H9 (cell line): ENCODE data around the gene OPA3. TPM values are rescaled to one million over a fixed set of nuclear protein-coding genes. Genes with fewer than 3 reads are reported as not detected.

ENCODE experiments used
- DNase-seq: peaks from one replicate; pipeline ENCODE4 v3.0.0-alpha.2; 2017
- H2AFZ ChIP-seq: one replicate; pipeline ENCODE4 v1.6.1; 2013; ENCODE audit warnings: mild to moderate bottlenecking, low read length, control low read depth, moderate library complexity
- H2AK5ac ChIP-seq: 2 replicates; pipeline ENCODE4 v1.6.1; 2013; ENCODE audit warnings: low read length, control low read depth, mixed read lengths; ENCODE audit not compliant: insufficient read length
- H2BK120ac ChIP-seq: one replicate; pipeline ENCODE4 v1.6.1; 2013; ENCODE audit warnings: low read depth, mild to moderate bottlenecking, low read length, control low read depth, inconsistent platforms; ENCODE audit not compliant: poor library complexity, severe bottlenecking
- H2BK12ac ChIP-seq: 2 replicates; pipeline ENCODE4 v1.6.1; 2013; ENCODE audit warnings: low read length, control low read depth, mixed read lengths, low read depth; ENCODE audit not compliant: insufficient read length
- H2BK15ac ChIP-seq: 2 replicates; pipeline ENCODE4 v1.6.1; 2013; ENCODE audit warnings: low read depth, low read length, control low read depth
- H2BK20ac ChIP-seq: one replicate; pipeline ENCODE4 v1.6.1; 2013; ENCODE audit warnings: low read depth, mild to moderate bottlenecking, low read length, control low read depth, inconsistent platforms; ENCODE audit not compliant: poor library complexity, severe bottlenecking
- H2BK5ac ChIP-seq: 2 replicates; pipeline ENCODE4 v1.6.1; 2013; ENCODE audit warnings: low read length, control low read depth, mixed read lengths; ENCODE audit not compliant: insufficient read length
- H3K14ac ChIP-seq: 2 replicates; pipeline ENCODE4 v1.6.1; 2013; ENCODE audit warnings: low read length, control low read depth; ENCODE audit not compliant: insufficient read depth
- H3K18ac ChIP-seq: 2 replicates; pipeline ENCODE4 v1.6.1; 2013; ENCODE audit warnings: low read depth, mild to moderate bottlenecking, mixed read lengths, low read length, control low read depth; ENCODE audit not compliant: insufficient read length
- H3K23ac ChIP-seq: 2 replicates; pipeline ENCODE4 v1.6.1; 2013; ENCODE audit warnings: low read length, control low read depth, mixed read lengths, low read depth; ENCODE audit not compliant: insufficient read length
- H3K23me2 ChIP-seq: 2 replicates; pipeline ENCODE4 v1.6.1; 2013; ENCODE audit warnings: low read depth, mild to moderate bottlenecking, mixed read lengths, low read length, control low read depth; ENCODE audit not compliant: insufficient read length, poor library complexity, severe bottlenecking
- H3K27ac ChIP-seq: 2 replicates; pipeline ENCODE4 v1.5.1; 2013; ENCODE audit warnings: low read length, control low read depth, mixed read lengths, low read depth; ENCODE audit not compliant: insufficient read length
- H3K27me3 ChIP-seq: 2 replicates; pipeline ENCODE4 v1.6.1; 2013; ENCODE audit warnings: low read length, control low read depth, inconsistent platforms; ENCODE audit not compliant: insufficient read depth
- H3K4ac ChIP-seq: 2 replicates; pipeline ENCODE4 v1.6.1; 2013; ENCODE audit warnings: low read depth, mild to moderate bottlenecking, control low read depth, inconsistent platforms, low read length, moderate library complexity
- H3K4me1 ChIP-seq: 2 replicates; pipeline ENCODE4 v1.6.1; 2013; ENCODE audit warnings: low read length, control low read depth, inconsistent platforms; ENCODE audit not compliant: insufficient read depth
- H3K4me2 ChIP-seq: 2 replicates; pipeline ENCODE4 v1.6.1; 2013; ENCODE audit warnings: low read length, control low read depth, mixed read lengths; ENCODE audit not compliant: insufficient read length, insufficient read depth
- H3K56ac ChIP-seq: 2 replicates; pipeline ENCODE4 v1.6.1; 2013; ENCODE audit warnings: low read depth, mild to moderate bottlenecking, mixed read lengths, low read length, control low read depth; ENCODE audit not compliant: insufficient read length
- H3K79me1 ChIP-seq: 2 replicates; pipeline ENCODE4 v1.6.1; 2013; ENCODE audit warnings: low read depth, mild to moderate bottlenecking, moderate library complexity, low read length, control low read depth, inconsistent platforms; ENCODE audit not compliant: insufficient read depth, poor library complexity, severe bottlenecking
- H3K79me2 ChIP-seq: 2 replicates; pipeline ENCODE4 v1.6.1; 2013; ENCODE audit warnings: low read length, control low read depth, inconsistent platforms; ENCODE audit not compliant: insufficient read depth
- H3K9ac ChIP-seq: 2 replicates; pipeline ENCODE4 v1.6.1; 2013; ENCODE audit warnings: low read length, control low read depth, mixed read lengths; ENCODE audit not compliant: insufficient read length; ENCODE audit errors: extremely low read depth
- H3K9me3 ChIP-seq: one replicate; pipeline ENCODE4 v1.6.1; 2013; ENCODE audit warnings: low read depth, low read length, inconsistent platforms; ENCODE audit not compliant: control insufficient read depth
- H3T11ph ChIP-seq: one replicate; pipeline ENCODE4 v1.6.1; 2013; ENCODE audit warnings: mild to moderate bottlenecking, low read length, control low read depth, inconsistent platforms
- H4K20me1 ChIP-seq: one replicate; pipeline ENCODE4 v1.6.1; 2013; ENCODE audit not compliant: control insufficient read depth, insufficient read length, insufficient read depth
- H4K5ac ChIP-seq: 2 replicates; pipeline ENCODE4 v1.6.1; 2013; ENCODE audit warnings: low read depth, mild to moderate bottlenecking, mixed read lengths, low read length, control low read depth; ENCODE audit not compliant: insufficient read length
- H4K8ac ChIP-seq: replicated peaks from 2 replicates; pipeline ENCODE4 v1.6.1; 2013; ENCODE audit warnings: low read length, control low read depth, mixed read lengths, low read depth; ENCODE audit not compliant: insufficient read length
- H4K91ac ChIP-seq: 2 replicates; pipeline ENCODE4 v1.6.1; 2013; ENCODE audit warnings: low read depth, mild to moderate bottlenecking, moderate library complexity, mixed read lengths, low read length, control low read depth; ENCODE audit not compliant: insufficient read length
- H3K27ac Mint-ChIP-seq, 3 experiments: 2 replicates in 2 of 3; 3 replicates in 1 of 3; pipeline ENCODE4 v1.8.0; 2020 to 2021; ENCODE audit warnings: mixed read lengths in 3 of 3, mild to moderate bottlenecking in 1 of 3, moderate library complexity in 1 of 3
- H3K27me3 Mint-ChIP-seq: 2 replicates; pipeline ENCODE4 v1.8.0; 2021; ENCODE audit warnings: low read depth, mild to moderate bottlenecking, moderate library complexity, mixed read lengths
- H3K36me3 Mint-ChIP-seq, 3 experiments: 2 replicates in 2 of 3; 3 replicates in 1 of 3; pipeline ENCODE4 v1.8.0; 2020 to 2021; ENCODE audit warnings: low read depth in 3 of 3, mixed read lengths in 3 of 3; ENCODE audit not compliant: insufficient read depth in 1 of 3
- H3K4me1 Mint-ChIP-seq, 2 experiments: 2 replicates each; pipeline ENCODE4 v1.8.0; 2020; ENCODE audit warnings: mixed read lengths in 2 of 2
- H3K4me3 Mint-ChIP-seq, 2 experiments: 2 replicates in 1 of 2; 3 replicates in 1 of 2; pipeline ENCODE4 v1.8.0; 2020 to 2021; ENCODE audit warnings: mild to moderate bottlenecking in 2 of 2, mixed read lengths in 2 of 2, moderate library complexity in 1 of 2
- H3K9me3 Mint-ChIP-seq, 2 experiments: 2 replicates in 1 of 2; 3 replicates in 1 of 2; pipeline ENCODE4 v1.8.0; 2020; ENCODE audit warnings: mild to moderate bottlenecking in 2 of 2, mixed read lengths in 2 of 2, moderate library complexity in 1 of 2
- WGBS: extraction: QIAGEN DNeasy Blood & Tissue Kit; methylation state at CpG from one replicate; pipeline ENCODE4 v1.1.7; 2013; ENCODE audit warnings: missing lambda C conversion rate, low lambda C conversion rate, mixed read lengths; ENCODE audit not compliant: insufficient read length; ENCODE audit errors: extremely low coverage; 5-methylcytosine and 5-hydroxymethylcytosine counted together
- total RNA-seq: library from RNA; stranded (reverse); gene quantifications from 2 replicates; pipeline ENCODE4 v1.2.1, GENCODE V29; 2021
- TF ChIP-seq, protein P1 (sequence below): fragments of 200-600 bp; sonication (generic); conservative IDR thresholded peaks from 3 replicates; pipeline ENCODE4 v1.8.0; 2021; ENCODE audit warnings: antibody characterized with exemption, mild to moderate bottlenecking

Gene OPA3
- total RNA-seq, 1 experiment from 2014 or later, result 13.0 TPM

DNA sequence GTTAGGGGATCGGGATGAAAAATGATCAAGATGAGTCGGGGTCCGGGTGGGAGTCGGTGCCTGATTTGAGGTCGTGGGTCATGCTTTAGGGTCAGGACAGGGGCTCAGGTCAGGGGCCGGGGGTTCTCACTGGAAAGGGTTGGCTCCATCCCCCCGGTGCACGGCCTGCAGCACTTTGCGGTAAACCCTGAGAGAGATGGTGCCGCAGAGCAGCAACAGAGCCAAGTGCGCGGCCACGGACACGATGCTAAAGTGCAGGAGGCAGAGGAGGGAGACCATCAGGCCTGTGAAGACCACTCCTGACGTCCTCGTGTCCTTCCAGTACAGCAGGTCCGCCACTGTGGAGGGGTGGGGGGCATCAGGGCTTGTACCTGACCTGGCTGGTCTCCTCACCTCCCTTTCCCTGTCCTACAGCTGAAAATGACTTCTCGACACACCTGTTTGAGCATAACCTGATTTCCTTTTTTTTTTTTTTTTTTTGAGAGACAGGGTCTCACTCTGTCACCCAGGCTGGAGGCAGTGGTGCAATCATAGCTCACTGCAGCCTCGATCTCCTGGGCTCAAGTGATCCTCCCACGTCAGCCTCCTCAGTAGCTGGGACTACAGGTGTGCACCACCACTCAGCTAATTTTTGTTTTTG, 95.3 kb downstream of the OPA3 start:
- H3K23me2 ChIP-seq, result peaks cover 11% of the 10 kb centered on the region
- no CpG with 5 or more reads among the region's 20 CpGs for WGBS
- no peak overlapping the region for H3K4me3 Mint-ChIP-seq

More for the DNA sequence above, 95.3 kb downstream of the OPA3 start:
- Histone ChIP-seq H2BK120ac (no peak overlapping the region), H3T11ph (no peak overlapping the region), H2BK12ac (no peak overlapping the region), H4K5ac (no peak overlapping the region), H4K8ac (no peak overlapping the region), H2BK5ac (no peak overlapping the region), H3K27me3 (no peaks in the 10 kb centered on the region), H3K27ac (no peak overlapping the region), H2BK20ac (no peak overlapping the region), H3K79me1 (no peaks in the 10 kb centered on the region), H3K23ac (no peak overlapping the region), H2AK5ac (no peak overlapping the region), H3K14ac (no peak overlapping the region), H4K20me1 (no peaks in the 10 kb centered on the region), H3K18ac (no peak overlapping the region), H3K9me3 (no peaks in the 10 kb centered on the region), H3K4me1 (no peaks in the 10 kb centered on the region; the same call in 1 of the 2 replicates), H3K79me2 (no peaks in the 10 kb centered on the region), H2AFZ (no peak overlapping the region), H3K9ac (no peak overlapping the region), H3K56ac (no peak overlapping the region), H4K91ac (no peak overlapping the region), H3K4me2 (no peak overlapping the region), H3K4ac (no peak overlapping the region), H2BK15ac (0 out of 2 replicates have a peak overlapping the region, but pooled peaks have one; percentile 19)
- no peak for DNase-seq
- H3K4me1 Mint-ChIP-seq, result peaks cover 17 to 22% of the 10 kb centered on the region in 2 experiments
- 0 out of 7 replicates have a peak overlapping the region, but pooled peaks of 1 of the 3 experiments have one; percentile 6 for H3K27ac Mint-ChIP-seq
- peaks cover 2 to 23% (median 14%) of the 10 kb centered on the region in 3 experiments; a peak in 6 of 7 replicates for H3K36me3 Mint-ChIP-seq
- no peaks in the 10 kb centered on the region for H3K27me3 Mint-ChIP-seq
- H3K9me3 Mint-ChIP-seq, result no peaks in the 10 kb centered on the region; a peak in 1 of 5 replicates
- TF ChIP-seq, protein P1, sequence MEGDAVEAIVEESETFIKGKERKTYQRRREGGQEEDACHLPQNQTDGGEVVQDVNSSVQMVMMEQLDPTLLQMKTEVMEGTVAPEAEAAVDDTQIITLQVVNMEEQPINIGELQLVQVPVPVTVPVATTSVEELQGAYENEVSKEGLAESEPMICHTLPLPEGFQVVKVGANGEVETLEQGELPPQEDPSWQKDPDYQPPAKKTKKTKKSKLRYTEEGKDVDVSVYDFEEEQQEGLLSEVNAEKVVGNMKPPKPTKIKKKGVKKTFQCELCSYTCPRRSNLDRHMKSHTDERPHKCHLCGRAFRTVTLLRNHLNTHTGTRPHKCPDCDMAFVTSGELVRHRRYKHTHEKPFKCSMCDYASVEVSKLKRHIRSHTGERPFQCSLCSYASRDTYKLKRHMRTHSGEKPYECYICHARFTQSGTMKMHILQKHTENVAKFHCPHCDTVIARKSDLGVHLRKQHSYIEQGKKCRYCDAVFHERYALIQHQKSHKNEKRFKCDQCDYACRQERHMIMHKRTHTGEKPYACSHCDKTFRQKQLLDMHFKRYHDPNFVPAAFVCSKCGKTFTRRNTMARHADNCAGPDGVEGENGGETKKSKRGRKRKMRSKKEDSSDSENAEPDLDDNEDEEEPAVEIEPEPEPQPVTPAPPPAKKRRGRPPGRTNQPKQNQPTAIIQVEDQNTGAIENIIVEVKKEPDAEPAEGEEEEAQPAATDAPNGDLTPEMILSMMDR, result no peak
